HepG2 (cell line): ENCODE results near the gene IGHMBP2. TPM values are rescaled to one million over a fixed set of nuclear protein-coding genes. Genes with fewer than 3 reads are reported as not detected.

Experiments used
- ATAC-seq: fragments of 200-7000 bp; cut with Tn5 transposase; 3 replicates; pipeline ENCODE4 v1.9.1; 2020; ENCODE audit warnings: mild to moderate bottlenecking, moderate library complexity
- BruUV-seq: library from RNA; stranded (reverse); fragments of 400-500 nt; replicated peaks from 2 replicates; lab custom pipeline; 2021; lab: Mats Ljungman, UMichigan
- CTCF ChIA-PET: fragments of 300-600 bp; formaldehyde crosslinking; extraction: SDS; loops from one replicate; lab custom pipeline; 2021; ENCODE audit warnings: low total read pairs, inconsistent platforms, low intra/inter-chr PET ratio; lab: Yijun Ruan, JAX
- POLR2A ChIA-PET: fragments of 350-600 bp; sonication (Branson Sonifier 250); formaldehyde crosslinking; loops from one replicate; lab custom pipeline; 2020; ENCODE audit warnings: antibody characterized with exemption, inconsistent platforms; lab: Yijun Ruan, JAX
- DNase-seq: peaks from one replicate; pipeline ENCODE4 v3.0.0-alpha.2; 2015; ENCODE audit warnings: low spot score
- FAIRE-seq: peaks from 3 replicates; lab custom pipeline; 2011; peaks lifted over from hg19 to GRCh38; lab: Jason Lieb, UNC
- H2AFZ ChIP-seq: one replicate; pipeline ENCODE4 v1.6.1; 2011; ENCODE audit warnings: low read length, inconsistent platforms
- H3K27ac ChIP-seq: fragments of 300-600 bp; 3 replicates; pipeline ENCODE4 v1.8.0; 2011; ENCODE audit warnings: mixed run types, mild to moderate bottlenecking, mixed read lengths, low read length, inconsistent platforms; ENCODE audit not compliant: insufficient read depth; ENCODE audit errors: extremely low read length
- H3K27me3 ChIP-seq, 2 experiments: fragments of 200-600 bp in 1 of 2; 2 replicates in 1 of 2; 3 replicates in 1 of 2; pipeline versions ENCODE4 v1.6.0 to v1.8.0; 2011; ENCODE audit warnings: low read length in 2 of 2, mild to moderate bottlenecking in 2 of 2, moderate library complexity in 2 of 2, inconsistent platforms in 1 of 2; ENCODE audit not compliant: insufficient read depth in 2 of 2, control insufficient read depth in 1 of 2
- H3K36me3 ChIP-seq, 2 experiments: fragments of 200-600 bp in 1 of 2; replicated peaks in 1 of 2; 2 replicates in 1 of 2; 3 replicates in 1 of 2; pipeline versions ENCODE4 v1.5.1 to v1.8.0; 2011; ENCODE audit warnings: low read length in 2 of 2, inconsistent platforms in 1 of 2; ENCODE audit not compliant: insufficient read depth in 2 of 2, control insufficient read depth in 1 of 2
- H3K4me1 ChIP-seq: 2 replicates; pipeline ENCODE4 v1.5.1; 2012; ENCODE audit warnings: low read length, inconsistent platforms; ENCODE audit not compliant: insufficient read depth
- H3K4me2 ChIP-seq: 2 replicates; pipeline ENCODE4 v1.6.0; 2011; ENCODE audit warnings: low read depth, low read length, inconsistent platforms
- H3K4me3 ChIP-seq, 3 experiments: fragments of 200-600 bp in 1 of 3; sonication (generic), shearing (Covaris generic) in 1 of 3; replicated peaks in 1 of 3; 2 replicates each; pipeline ENCODE4 v1.5.1; 2011 to 2016; ENCODE audit warnings: low read length in 3 of 3, inconsistent platforms in 2 of 3, low read depth in 2 of 3, mild to moderate bottlenecking in 2 of 3, control low read depth in 1 of 3, mixed read lengths in 1 of 3; ENCODE audit not compliant: insufficient read depth in 1 of 3
- H3K79me2 ChIP-seq: one replicate; pipeline ENCODE4 v1.6.1; 2011; ENCODE audit warnings: low read length, inconsistent platforms; ENCODE audit not compliant: insufficient read depth
- H3K9ac ChIP-seq: 2 replicates; pipeline ENCODE4 v1.6.0; 2011; ENCODE audit warnings: mild to moderate bottlenecking, low read depth, low read length, inconsistent platforms; ENCODE audit not compliant: insufficient read depth
- H3K9me3 ChIP-seq: 2 replicates; pipeline ENCODE4 v1.5.1; 2012; ENCODE audit warnings: mild to moderate bottlenecking, low read length
- H4K20me1 ChIP-seq: 2 replicates; pipeline ENCODE4 v1.6.0; 2011; ENCODE audit warnings: inconsistent platforms, mild to moderate bottlenecking, low read length, moderate library complexity; ENCODE audit not compliant: insufficient read depth
- AGO1 ChIP-seq: fragments of 200-400 bp; formaldehyde crosslinking; IDR thresholded peaks from 2 replicates; pipeline ENCODE4 v1.6.1; 2017; ENCODE audit warnings: mild to moderate bottlenecking, low read depth, low read length, moderate library complexity; ENCODE audit not compliant: poor library complexity, severe bottlenecking
- ASH2L ChIP-seq: fragments of 300-600, 200-600 bp; sonication (generic); IDR thresholded peaks from 2 replicates; pipeline ENCODE4 v1.7.0; 2017; ENCODE audit warnings: low read depth, mild to moderate bottlenecking, moderate library complexity, mixed read lengths, low read length; ENCODE audit not compliant: insufficient read length
- FOXJ3 ChIP-seq: sonication (generic); formaldehyde crosslinking; IDR thresholded peaks from 2 replicates; pipeline ENCODE4 v1.4.0; 2020; ENCODE audit warnings: missing genetic modification reagents, mild to moderate bottlenecking, borderline replicate concordance
- IRF2 ChIP-seq: IDR thresholded peaks from 2 replicates; pipeline ENCODE4 v1.6.1; 2018; ENCODE audit warnings: missing genetic modification reagents, missing compliant biosample characterization
- KDM5A ChIP-seq: fragments of 200-600 bp; sonication (generic); IDR thresholded peaks from 2 replicates; pipeline ENCODE4 v1.7.0; 2018; ENCODE audit warnings: antibody characterized with exemption, mild to moderate bottlenecking, low read length, borderline replicate concordance
- MBNL3 ChIP-seq: fragments of 250-450 bp; sonication (Bioruptor Pico); conservative IDR thresholded peaks from 2 replicates; pipeline ENCODE4 v1.8.0; 2022; ENCODE audit warnings: mild to moderate bottlenecking, inconsistent platforms
- MXD3 ChIP-seq: IDR thresholded peaks from 2 replicates; pipeline ENCODE4 v1.6.1; 2016; ENCODE audit warnings: mild to moderate bottlenecking, missing biosample characterization, missing genetic modification reagents
- PRDM10 ChIP-seq: sonication (generic); formaldehyde crosslinking; IDR thresholded peaks from 2 replicates; pipeline ENCODE4 v1.4.0; 2020; ENCODE audit warnings: low read depth, missing genetic modification reagents
- TOPORS ChIP-seq: sonication (generic); formaldehyde crosslinking; IDR thresholded peaks from 2 replicates; pipeline ENCODE4 v1.8.0; 2023; ENCODE audit warnings: mild to moderate bottlenecking, missing genetic modification reagents
- ZBTB7A ChIP-seq: sonication (generic); formaldehyde crosslinking; IDR thresholded peaks from 2 replicates; pipeline ENCODE4 v1.8.0; 2022; ENCODE audit warnings: mild to moderate bottlenecking, missing genetic modification reagents
- ZNF33A ChIP-seq: sonication (generic); formaldehyde crosslinking; IDR thresholded peaks from 2 replicates; pipeline ENCODE4 v1.5.1; 2020; ENCODE audit warnings: missing genetic modification reagents, mild to moderate bottlenecking, moderate library complexity, borderline replicate concordance
- ZSCAN21 ChIP-seq: sonication (generic); formaldehyde crosslinking; IDR thresholded peaks from 2 replicates; pipeline ENCODE4 v1.8.0; 2022; ENCODE audit warnings: mild to moderate bottlenecking, missing genetic modification reagents, moderate library complexity, borderline replicate concordance
- WGBS: methylation state at CpG from one replicate; pipeline ENCODE4 v1.1.6; 2017; ENCODE audit warnings: low lambda C conversion rate; 5-methylcytosine and 5-hydroxymethylcytosine counted together
- in situ Hi-C: cut with HindIII; loops from 2 replicates; pipeline ENCODE4 v1.10.0; 2017; ENCODE audit warnings: low pct_unique_long_range_greater_than_20kb; ENCODE audit not compliant: extremely low pct_ligation_motif_present
- intact Hi-C: fragments of 100-400 bp; cut with micrococcal nuclease; formaldehyde crosslinking; loops from one replicate; pipeline ENCODE4 v1.10.0; 2022; ENCODE audit not compliant: unreplicated experiment
- polyA plus RNA-seq, 8 experiments: library from polyadenylated mRNA; depleted of rRNA in 3 of 8; stranded (reverse) in 7 of 8; unstranded in 1 of 8; fragments of >200 nt; fragmentation: Illumina TruSeq in 4 of 8; extraction: Trizol in 4 of 8; gene quantifications; 2 replicates each; pipeline versions ENCODE4 v1.2.1 to v1.2.3, GENCODE V29; 2011 to 2016; ENCODE audit warnings: low read depth in 4 of 8, missing spikeins in 1 of 8, mixed read lengths in 1 of 8; ENCODE audit not compliant: insufficient read depth in 1 of 8
- total RNA-seq, 5 experiments: library from RNA; depleted of rRNA; stranded (reverse); fragments of >200 nt; fragmentation: Illumina TruSeq; extraction: Trizol; gene quantifications; 2 replicates each; pipeline ENCODE4 v1.2.3, GENCODE V29; 2016; ENCODE audit warnings: low read depth in 1 of 5
- TF ChIP-seq, protein P1 (sequence below): sonication (generic); formaldehyde crosslinking; IDR thresholded peaks from 2 replicates; pipeline ENCODE4 v1.4.0; 2020; ENCODE audit warnings: missing genetic modification reagents

IGHMBP2 gene
- total and polyA plus RNA-seq, 2 of the 13 experiments (the other 11 are each of a cell fraction or from before 2014, with no cell fraction given) = 8.9 to 9.9 TPM

- TF ChIP-seq PRDM10 (CRISPR knock-in tag) (no peak), TOPORS (CRISPR knock-in tag) (no peak), FOXJ3 (CRISPR knock-in tag) (no peak), ZBTB7A (CRISPR knock-in tag) (no peak)
These were observed 43.5 kb downstream of the IGHMBP2 start (continued) for GRCh38 chr11:68947151-68947550.

GRCh38 chr11:68948496-68948895 lies 44.8 kb downstream of the IGHMBP2 start:
- H3K9ac ChIP-seq = no peak overlapping the region
- TF ChIP-seq, protein P1, sequence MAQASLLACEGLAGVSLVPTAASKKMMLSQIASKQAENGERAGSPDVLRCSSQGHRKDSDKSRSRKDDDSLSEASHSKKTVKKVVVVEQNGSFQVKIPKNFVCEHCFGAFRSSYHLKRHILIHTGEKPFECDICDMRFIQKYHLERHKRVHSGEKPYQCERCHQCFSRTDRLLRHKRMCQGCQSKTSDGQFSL (CRISPR knock-in tag) = no peak
- TF ChIP-seq ASH2L (no peak), ZNF33A (CRISPR knock-in tag) (no peak), MBNL3 (CRISPR knock-in tag) (no peak), IRF2 (CRISPR knock-in tag) (no peak), KDM5A (no peak), ZSCAN21 (no peak), MXD3 (CRISPR knock-in tag) (no peak), AGO1 (no peak)
- TF ChIP-seq, all 625 proteins: peak for 0
- POLR2A ChIA-PET = no interaction called here
- Histone ChIP-seq H3K4me2 (no peak overlapping the region), H3K27ac (no peak overlapping the region), H3K79me2 (no peaks in the 10 kb centered on the region), H4K20me1 (no peaks in the 10 kb centered on the region), H3K4me1 (no peaks in the 10 kb centered on the region), H3K36me3 (no peaks in the 10 kb centered on the region), H2AFZ (no peak overlapping the region), H3K27me3 (peaks cover 0 to 4% of the 10 kb centered on the region in 2 experiments; a peak in 1 of 5 replicates), H3K9me3 (no peaks in the 10 kb centered on the region), H3K4me3 (no peak overlapping the region)
- ATAC-seq (no peak), FAIRE-seq (no peak), DNase-seq (no peak)
- intact Hi-C loops (no loop called here), in situ Hi-C loops (no loop called here)
- BruUV-seq = no TSS peak
- CTCF ChIA-PET = no interaction called here
- WGBS = 0% methylated on average over 2 of the region's 2 CpGs
